HG03442 (cell line): ENCODE measurements around the gene LGR6.
"Not testable (repeated sequence)": the region's sequence is repeated elsewhere in the genome, so short reads cannot be mapped to it uniquely, and the experiment has no call there.

Experiments
- ATAC-seq: cut with Tn5 transposase; IDR thresholded peaks from one replicate; pipeline ENCODE4 v1.9.1; 2021; ENCODE audit warnings: mild to moderate bottlenecking, moderate library complexity; ENCODE audit not compliant: unreplicated experiment

The LGR6 gene

GRCh38 chr1:202261209-202261958 lies 67.8 kb downstream of the LGR6 start:
- ATAC-seq, result not testable (repeated sequence)

GRCh38 chr1:202263628-202264027 lies 70.0 kb downstream of the LGR6 start:
- ATAC-seq, result no peak

- ATAC-seq, result no peak
These were observed 70.7 kb downstream of the LGR6 start for GRCh38 chr1:202264300-202264699.

- no peak for ATAC-seq
These were observed 71.1 kb downstream of the LGR6 start for GRCh38 chr1:202264726-202265125.

- ATAC-seq, result no peak
These were observed 72.6 kb downstream of the LGR6 start for GRCh38 chr1:202266061-202266765.

GRCh38 chr1:202268032-202268431 lies 74.4 kb downstream of the LGR6 start:
- ATAC-seq, result no peak

- no peak for ATAC-seq
These were observed 75.2 kb downstream of the LGR6 start for GRCh38 chr1:202268817-202269216.

GRCh38 chr1:202270871-202271326 lies 77.3 kb downstream of the LGR6 start:
- ATAC-seq, result no peak

GRCh38 chr1:202272103-202272845 lies 78.7 kb downstream of the LGR6 start:
- no peak for ATAC-seq

- no peak for ATAC-seq
These were observed 81.0 kb downstream of the LGR6 start for GRCh38 chr1:202274611-202275010.

- ATAC-seq, result no peak
These were observed 81.6 kb downstream of the LGR6 start for GRCh38 chr1:202275061-202275770.

- no peak for ATAC-seq
These were observed 82.6 kb downstream of the LGR6 start for GRCh38 chr1:202276081-202276715.

- ATAC-seq, result no peak
These were observed 83.3 kb downstream of the LGR6 start for GRCh38 chr1:202276920-202277319.

GRCh38 chr1:202278751-202279150 lies 85.2 kb downstream of the LGR6 start:
- no peak for ATAC-seq

GRCh38 chr1:202279806-202280205 lies 86.2 kb downstream of the LGR6 start:
- ATAC-seq, result no peak

- ATAC-seq, result no peak
These were observed 87.0 kb downstream of the LGR6 start for GRCh38 chr1:202280595-202280994.

- no peak for ATAC-seq
These were observed 87.9 kb downstream of the LGR6 start for GRCh38 chr1:202281316-202282024.

GRCh38 chr1:202282025-202282371 lies 88.4 kb downstream of the LGR6 start:
- no peak for ATAC-seq

GRCh38 chr1:202282596-202283283 lies 89.1 kb downstream of the LGR6 start:
- ATAC-seq, result no peak
